OCI-LY7 (cell line): ENCODE measurements around the gene CYP26A1. TPM values are rescaled to one million over a fixed set of nuclear protein-coding genes. Genes with fewer than 3 reads are reported as not detected.

Source experiments
- BruUV-seq: library from RNA; stranded (reverse); fragments of 400-500 nt; replicated peaks from 2 replicates; lab custom pipeline; 2021; lab: Mats Ljungman, UMichigan
- CTCF ChIA-PET: fragments of 300-600 bp; sonication (Branson Sonifier 250); formaldehyde crosslinking; loops from one replicate; lab custom pipeline; 2022; ENCODE audit warnings: antibody characterized with exemption; ENCODE audit not compliant: unreplicated experiment; lab: Charles Lee
- POLR2A ChIA-PET: fragments of 300-600 bp; sonication (Branson Sonifier 250); formaldehyde crosslinking; loops from one replicate; lab custom pipeline; 2022; ENCODE audit warnings: antibody characterized with exemption; lab: Charles Lee
- DNase-seq: peaks from one replicate; pipeline ENCODE4 v3.0.0-alpha.2; 2015; ENCODE audit warnings: low spot score
- H2AFZ ChIP-seq: fragments of 200-600 bp; sonication (generic), shearing (Covaris generic); 2 replicates; pipeline ENCODE4 v1.6.1; 2014; ENCODE audit warnings: mild to moderate bottlenecking, antibody characterized with exemption, low read length, moderate library complexity
- H3K27ac ChIP-seq: fragments of 200-600 bp; sonication (generic); 2 replicates; pipeline ENCODE4 v1.5.1; 2014; ENCODE audit warnings: mixed run types, low read depth, mild to moderate bottlenecking, moderate library complexity, low read length, inconsistent platforms; ENCODE audit not compliant: poor library complexity, severe bottlenecking
- H3K36me3 ChIP-seq: fragments of 200-600 bp; sonication (generic); 2 replicates; pipeline ENCODE4 v1.6.1; 2014; ENCODE audit warnings: mild to moderate bottlenecking, antibody characterized with exemption, low read length, moderate library complexity, mixed read lengths; ENCODE audit not compliant: insufficient read depth
- H3K4me1 ChIP-seq: fragments of 200-600 bp; sonication (generic); 2 replicates; pipeline ENCODE4 v1.5.1; 2014; ENCODE audit warnings: mild to moderate bottlenecking, low read length; ENCODE audit not compliant: insufficient read depth, poor library complexity, severe bottlenecking
- H3K4me2 ChIP-seq: fragments of 200-600 bp; sonication (generic); 2 replicates; pipeline ENCODE4 v1.6.1; 2014; ENCODE audit warnings: mild to moderate bottlenecking, low read length
- H3K4me3 ChIP-seq: fragments of 200-600 bp; sonication (generic); 2 replicates; pipeline ENCODE4 v1.5.1; 2014; ENCODE audit warnings: mild to moderate bottlenecking, low read depth, low read length; ENCODE audit not compliant: poor library complexity, severe bottlenecking
- H3K79me2 ChIP-seq: fragments of 200-600 bp; sonication (generic); 2 replicates; pipeline ENCODE4 v1.6.1; 2016; ENCODE audit warnings: low read depth, mild to moderate bottlenecking, low read length, moderate library complexity, mixed read lengths; ENCODE audit not compliant: insufficient read depth
- H3K9me2 ChIP-seq: fragments of 200-600 bp; sonication (generic); 2 replicates; pipeline ENCODE4 v1.6.1; 2016; ENCODE audit warnings: mild to moderate bottlenecking, low read length, mixed read lengths; ENCODE audit not compliant: insufficient read depth
- H3K9me3 ChIP-seq: fragments of 200-600 bp; sonication (generic); 2 replicates; pipeline ENCODE4 v1.6.1; 2014; ENCODE audit warnings: mild to moderate bottlenecking, mixed run types, low read length, mixed read lengths
- H4K20me1 ChIP-seq: fragments of 200-600 bp; sonication (generic); 2 replicates; pipeline ENCODE4 v1.6.1; 2014; ENCODE audit warnings: mild to moderate bottlenecking, antibody characterized with exemption, low read length, moderate library complexity, mixed read lengths; ENCODE audit not compliant: insufficient read depth
- EZH2phosphoT487 ChIP-seq: fragments of 200-600 bp; sonication (generic); IDR thresholded peaks from 2 replicates; pipeline ENCODE4 v1.6.1; 2018; ENCODE audit warnings: low read depth, borderline replicate concordance, mild to moderate bottlenecking, mixed run types, antibody characterized with exemption, low read length, moderate library complexity, mixed read lengths
- intact Hi-C: fragments of 100-400 bp; cut with micrococcal nuclease; formaldehyde crosslinking; loops from one replicate; pipeline ENCODE4 v1.10.0; 2022; ENCODE audit not compliant: unreplicated experiment
- total RNA-seq, 2 experiments: library from RNA; depleted of rRNA in 1 of 2; stranded (reverse); fragments of >200 nt in 1 of 2; shearing (Covaris generic) in 1 of 2; gene quantifications; 2 replicates each; pipeline ENCODE4 v1.2.3, GENCODE V29; 2014 to 2022
- TF ChIP-seq, protein P1 (sequence below): fragments of 200-600 bp; sonication (generic); conservative IDR thresholded peaks from 2 replicates; pipeline ENCODE4 v1.5.1; 2014; ENCODE audit warnings: mild to moderate bottlenecking, antibody characterized with exemption, low read length, moderate library complexity, mixed read lengths

The CYP26A1 gene
- total RNA-seq, 2 experiments from 2014 or later: not detected

DNA sequence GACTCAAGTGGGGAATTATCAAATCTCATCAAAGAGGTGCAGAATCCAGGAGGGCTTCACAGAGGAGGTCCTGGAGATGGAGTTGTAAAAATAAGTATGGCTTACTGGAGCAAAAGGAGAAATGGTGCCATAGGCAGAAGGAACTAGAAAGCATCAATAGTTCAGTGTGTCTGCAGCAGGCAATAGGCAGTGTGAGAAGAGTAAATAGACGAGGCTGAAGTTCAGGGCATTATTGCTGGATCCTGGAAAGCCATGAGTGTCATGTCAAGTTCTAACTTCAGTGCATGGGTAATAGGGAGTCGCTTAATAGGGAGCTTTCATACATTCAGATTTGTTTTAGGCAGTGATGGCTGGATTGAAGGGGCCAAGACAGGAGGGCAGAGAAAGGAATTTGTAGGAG lies 39.3 kb downstream of the CYP26A1 start:
- H3K4me1 ChIP-seq: peaks cover 24% of the 10 kb centered on the region
- no peaks in the 10 kb centered on the region for H3K9me3 ChIP-seq
- no peak for TF ChIP-seq EZH2phosphoT487
- H2AFZ ChIP-seq: no peak overlapping the region
- H3K4me3 ChIP-seq: no peak overlapping the region
- H3K4me2 ChIP-seq: no peak overlapping the region
- POLR2A ChIA-PET: interaction anchor here (0.6 to 0.7 kb wide), 2 partner anchors 43 to 1232 kb away, joined by 3 to 4 read pairs; no protein-coding TSS in a partner anchor
- CTCF ChIA-PET: no interaction called here
- no peaks in the 10 kb centered on the region for H4K20me1 ChIP-seq
- no peaks in the 10 kb centered on the region for H3K9me2 ChIP-seq
- no TSS peak for BruUV-seq
- no peak for DNase-seq
- intact Hi-C loops: no loop called here
- H3K79me2 ChIP-seq: no peaks in the 10 kb centered on the region
- no peaks in the 10 kb centered on the region for H3K36me3 ChIP-seq
- H3K27ac ChIP-seq: no peak overlapping the region

- no TSS peak for BruUV-seq
- Histone ChIP-seq H3K79me2 (no peaks in the 10 kb centered on the region), H3K27ac (no peak overlapping the region), H3K9me3 (no peaks in the 10 kb centered on the region), H3K4me1 (peaks cover 5% of the 10 kb centered on the region), H3K4me3 (no peak overlapping the region), H4K20me1 (no peaks in the 10 kb centered on the region), H3K9me2 (no peaks in the 10 kb centered on the region), H3K36me3 (no peaks in the 10 kb centered on the region), H3K4me2 (no peak overlapping the region), H2AFZ (0 out of 2 replicates have a peak overlapping the region, but pooled peaks have one; percentile 38)
- ChIA-PET POLR2A (interaction anchor here (0.9 kb wide), 1 partner anchor 332 kb away, joined by 3 read pairs; no protein-coding TSS in a partner anchor), CTCF (interaction anchor here (0.5 to 0.9 kb wide), 3 partner anchors 36 to 43 kb away, joined by 3 to 4 read pairs (median 3); no protein-coding TSS in a partner anchor)
- TF ChIP-seq, protein P1, sequence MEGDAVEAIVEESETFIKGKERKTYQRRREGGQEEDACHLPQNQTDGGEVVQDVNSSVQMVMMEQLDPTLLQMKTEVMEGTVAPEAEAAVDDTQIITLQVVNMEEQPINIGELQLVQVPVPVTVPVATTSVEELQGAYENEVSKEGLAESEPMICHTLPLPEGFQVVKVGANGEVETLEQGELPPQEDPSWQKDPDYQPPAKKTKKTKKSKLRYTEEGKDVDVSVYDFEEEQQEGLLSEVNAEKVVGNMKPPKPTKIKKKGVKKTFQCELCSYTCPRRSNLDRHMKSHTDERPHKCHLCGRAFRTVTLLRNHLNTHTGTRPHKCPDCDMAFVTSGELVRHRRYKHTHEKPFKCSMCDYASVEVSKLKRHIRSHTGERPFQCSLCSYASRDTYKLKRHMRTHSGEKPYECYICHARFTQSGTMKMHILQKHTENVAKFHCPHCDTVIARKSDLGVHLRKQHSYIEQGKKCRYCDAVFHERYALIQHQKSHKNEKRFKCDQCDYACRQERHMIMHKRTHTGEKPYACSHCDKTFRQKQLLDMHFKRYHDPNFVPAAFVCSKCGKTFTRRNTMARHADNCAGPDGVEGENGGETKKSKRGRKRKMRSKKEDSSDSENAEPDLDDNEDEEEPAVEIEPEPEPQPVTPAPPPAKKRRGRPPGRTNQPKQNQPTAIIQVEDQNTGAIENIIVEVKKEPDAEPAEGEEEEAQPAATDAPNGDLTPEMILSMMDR: peak; percentile 70
- no peak for TF ChIP-seq EZH2phosphoT487
- intact Hi-C loops: loop anchor here (1.0 to 5.0 kb wide), 2 partner anchors 173 to 236 kb away; no protein-coding TSS in a partner anchor
- DNase-seq: peak; percentile 74
These were observed 42.1 kb downstream of the CYP26A1 start for GRCh38 chr10:93115661-93116383.

- intact Hi-C loops: no loop called here
- Histone ChIP-seq H3K9me3 (peaks cover 6% of the 10 kb centered on the region; the same call in 1 of the 2 replicates), H3K4me3 (no peak overlapping the region), H3K79me2 (no peaks in the 10 kb centered on the region), H3K27ac (no peak overlapping the region), H3K4me1 (peaks cover 9% of the 10 kb centered on the region), H2AFZ (no peak overlapping the region), H3K9me2 (no peaks in the 10 kb centered on the region), H3K4me2 (no peak overlapping the region), H4K20me1 (no peaks in the 10 kb centered on the region), H3K36me3 (no peaks in the 10 kb centered on the region)
- POLR2A ChIA-PET: no interaction called here
- BruUV-seq: no TSS peak
- no peak for DNase-seq
- CTCF ChIA-PET: no interaction called here
- no peak for TF ChIP-seq EZH2phosphoT487
- TF ChIP-seq, protein P1: no peak
These were observed 47.6 kb downstream of the CYP26A1 start for GRCh38 chr10:93121311-93121710.
